Fibroblast of villous mesenchyme (primary cell): Measurements from ENCODE around the gene MOSMO. TPM values are rescaled to one million over a fixed set of nuclear protein-coding genes. Genes with fewer than 3 reads are reported as not detected.
"Not testable (repeated sequence)": the region's sequence is repeated elsewhere in the genome, so short reads cannot be mapped to it uniquely, and the experiment has no call there.

Experiments used
- DNase-seq: peaks from one replicate; pipeline ENCODE4 v3.0.0-alpha.2; 2010; ENCODE audit warnings: low read depth
- H3K4me3 ChIP-seq: 2 replicates; pipeline ENCODE4 v1.5.1; 2011; ENCODE audit warnings: low read depth, mild to moderate bottlenecking, low read length
- total RNA-seq: library from RNA; depleted of rRNA; stranded (reverse); fragments of >200 nt; gene quantifications from 2 replicates; pipeline ENCODE4 v1.2.3, GENCODE V29; 2012
- TF ChIP-seq, protein P1 (sequence below): IDR thresholded peaks from 2 replicates; pipeline ENCODE4 v1.5.1; 2012; ENCODE audit warnings: low read depth, mild to moderate bottlenecking, low read length; ENCODE audit not compliant: insufficient read depth

Gene MOSMO
- total RNA-seq, 1 donor = 19.0 TPM

DNA sequence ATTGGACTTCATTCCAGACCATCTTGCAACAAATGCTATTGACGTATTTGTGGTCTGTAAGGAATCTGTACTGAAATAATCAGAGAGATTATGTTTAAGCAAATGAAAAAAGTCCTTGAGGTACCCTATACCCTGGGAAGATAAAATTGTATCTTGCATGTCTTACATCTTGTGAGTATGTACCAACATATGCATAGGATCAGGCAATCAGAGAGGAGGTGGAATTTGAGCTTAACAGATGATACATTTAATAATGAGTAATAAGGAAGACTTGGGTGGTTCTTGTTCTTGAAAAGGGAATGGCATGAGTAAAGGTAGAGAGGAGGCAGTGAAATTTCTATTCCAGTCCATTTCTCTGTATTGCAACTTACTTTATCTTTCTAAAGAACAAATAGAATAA lies 10.6 kb downstream of the MOSMO start:
- TF ChIP-seq, protein P1, sequence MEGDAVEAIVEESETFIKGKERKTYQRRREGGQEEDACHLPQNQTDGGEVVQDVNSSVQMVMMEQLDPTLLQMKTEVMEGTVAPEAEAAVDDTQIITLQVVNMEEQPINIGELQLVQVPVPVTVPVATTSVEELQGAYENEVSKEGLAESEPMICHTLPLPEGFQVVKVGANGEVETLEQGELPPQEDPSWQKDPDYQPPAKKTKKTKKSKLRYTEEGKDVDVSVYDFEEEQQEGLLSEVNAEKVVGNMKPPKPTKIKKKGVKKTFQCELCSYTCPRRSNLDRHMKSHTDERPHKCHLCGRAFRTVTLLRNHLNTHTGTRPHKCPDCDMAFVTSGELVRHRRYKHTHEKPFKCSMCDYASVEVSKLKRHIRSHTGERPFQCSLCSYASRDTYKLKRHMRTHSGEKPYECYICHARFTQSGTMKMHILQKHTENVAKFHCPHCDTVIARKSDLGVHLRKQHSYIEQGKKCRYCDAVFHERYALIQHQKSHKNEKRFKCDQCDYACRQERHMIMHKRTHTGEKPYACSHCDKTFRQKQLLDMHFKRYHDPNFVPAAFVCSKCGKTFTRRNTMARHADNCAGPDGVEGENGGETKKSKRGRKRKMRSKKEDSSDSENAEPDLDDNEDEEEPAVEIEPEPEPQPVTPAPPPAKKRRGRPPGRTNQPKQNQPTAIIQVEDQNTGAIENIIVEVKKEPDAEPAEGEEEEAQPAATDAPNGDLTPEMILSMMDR = no peak
- no peak overlapping the region for H3K4me3 ChIP-seq
- DNase-seq = peak; percentile 64

DNA sequence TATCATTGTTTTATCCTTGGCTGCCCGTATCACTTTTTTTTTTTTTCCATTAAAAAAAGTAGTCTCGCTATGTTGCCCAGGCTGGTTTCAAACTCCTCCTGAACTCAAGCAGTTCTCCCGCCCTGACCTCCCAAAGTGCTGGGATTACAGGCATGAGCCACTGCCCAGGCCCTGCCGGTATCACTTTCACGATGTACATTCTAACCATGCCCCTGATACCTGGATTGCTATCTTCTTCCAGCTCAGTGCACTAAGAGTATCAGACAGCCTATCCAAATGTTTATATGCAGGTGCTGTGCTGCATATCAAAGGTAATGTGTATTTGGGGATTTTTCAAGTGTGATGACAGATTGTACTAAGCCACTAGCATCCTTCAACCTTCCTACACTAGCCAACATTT lies 14.2 kb downstream of the MOSMO start:
- H3K4me3 ChIP-seq = no peak overlapping the region
- TF ChIP-seq, protein P1 = no peak
- no peak for DNase-seq

DNA sequence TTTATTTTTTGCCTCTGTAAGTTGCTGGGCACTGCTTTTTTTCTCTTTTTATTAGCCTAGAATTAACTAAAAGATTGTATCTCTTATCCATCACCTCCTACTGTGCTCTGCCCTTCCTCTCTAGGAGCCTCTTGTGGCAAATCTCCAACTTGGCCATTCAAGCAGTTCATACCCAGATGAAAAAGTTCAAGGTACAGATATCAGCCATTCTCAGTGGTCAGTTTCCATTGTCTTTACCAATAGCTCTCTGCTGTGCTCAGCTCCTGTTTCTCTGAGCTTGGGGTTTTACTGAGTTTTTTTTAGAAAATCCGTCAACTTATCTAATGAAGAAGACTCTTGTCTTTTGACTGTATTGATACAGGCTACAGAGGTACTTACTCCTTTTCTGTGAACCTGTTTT lies 15.6 kb downstream of the MOSMO start:
- TF ChIP-seq, protein P1 = no peak
- DNase-seq = no peak
- H3K4me3 ChIP-seq = no peak overlapping the region

DNA sequence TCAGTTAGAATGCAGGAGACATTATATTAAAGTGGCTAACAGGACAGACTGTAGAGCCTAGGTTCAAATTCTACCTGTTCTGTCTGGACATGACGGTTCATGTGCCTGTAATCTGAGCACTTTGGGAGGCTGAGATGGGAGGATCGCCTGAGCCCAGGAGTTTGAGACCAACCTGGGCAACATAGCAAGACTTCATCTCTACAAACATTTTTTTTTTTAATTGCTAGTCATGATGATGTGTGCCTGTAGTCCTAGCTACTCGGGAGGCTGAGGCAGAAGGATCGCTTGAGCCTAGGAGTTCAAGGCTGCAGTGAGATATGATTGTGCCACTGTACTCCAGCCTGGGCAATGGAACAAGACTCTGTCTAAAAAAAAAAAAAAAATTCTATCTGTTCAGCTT lies 16.9 kb downstream of the MOSMO start:
- not testable (repeated sequence) for DNase-seq, H3K4me3 ChIP-seq

DNA sequence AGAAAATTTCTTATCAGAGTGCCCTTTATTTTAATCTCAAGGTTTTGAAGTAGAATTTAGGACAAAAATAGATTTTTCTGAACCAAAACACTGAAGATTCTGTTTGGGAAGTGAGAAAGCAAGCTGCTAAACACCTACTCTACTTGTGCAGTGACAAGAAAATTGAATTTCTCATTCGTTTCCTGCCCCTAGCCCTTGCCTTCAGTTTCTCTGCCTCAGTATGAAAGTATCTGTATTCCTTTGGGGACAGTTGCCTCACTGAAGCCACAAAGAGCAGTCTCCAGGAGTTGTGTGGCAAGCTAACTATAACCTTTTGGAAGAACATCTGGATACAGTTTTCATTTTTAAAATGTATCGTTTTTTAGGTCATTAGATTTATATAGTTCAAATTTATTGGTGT lies 19.7 kb downstream of the MOSMO start:
- H3K4me3 ChIP-seq = no peak overlapping the region
- TF ChIP-seq, protein P1 = no peak
- DNase-seq = no peak

DNA sequence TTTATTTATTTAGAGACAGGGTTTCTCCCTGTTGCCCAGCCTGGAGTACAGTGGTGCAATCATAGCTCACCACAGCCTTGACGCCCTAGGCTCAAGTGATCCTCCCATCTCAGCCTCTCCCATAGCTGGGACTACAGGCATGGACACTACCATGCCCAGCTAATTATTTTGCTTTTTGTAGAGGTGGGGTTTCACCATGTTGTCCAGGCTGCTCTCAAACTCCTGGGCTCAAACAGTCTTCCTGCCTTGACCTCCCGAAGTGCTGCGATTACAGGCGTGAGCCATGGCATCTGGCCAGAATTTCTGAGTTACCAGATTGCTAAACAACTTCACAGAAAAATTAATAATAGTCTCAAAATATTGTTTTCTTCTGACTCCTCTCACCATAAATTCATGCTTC lies 21.7 kb downstream of the MOSMO start:
- TF ChIP-seq, protein P1 = no peak
- no peak for DNase-seq
- no peak overlapping the region for H3K4me3 ChIP-seq

DNA sequence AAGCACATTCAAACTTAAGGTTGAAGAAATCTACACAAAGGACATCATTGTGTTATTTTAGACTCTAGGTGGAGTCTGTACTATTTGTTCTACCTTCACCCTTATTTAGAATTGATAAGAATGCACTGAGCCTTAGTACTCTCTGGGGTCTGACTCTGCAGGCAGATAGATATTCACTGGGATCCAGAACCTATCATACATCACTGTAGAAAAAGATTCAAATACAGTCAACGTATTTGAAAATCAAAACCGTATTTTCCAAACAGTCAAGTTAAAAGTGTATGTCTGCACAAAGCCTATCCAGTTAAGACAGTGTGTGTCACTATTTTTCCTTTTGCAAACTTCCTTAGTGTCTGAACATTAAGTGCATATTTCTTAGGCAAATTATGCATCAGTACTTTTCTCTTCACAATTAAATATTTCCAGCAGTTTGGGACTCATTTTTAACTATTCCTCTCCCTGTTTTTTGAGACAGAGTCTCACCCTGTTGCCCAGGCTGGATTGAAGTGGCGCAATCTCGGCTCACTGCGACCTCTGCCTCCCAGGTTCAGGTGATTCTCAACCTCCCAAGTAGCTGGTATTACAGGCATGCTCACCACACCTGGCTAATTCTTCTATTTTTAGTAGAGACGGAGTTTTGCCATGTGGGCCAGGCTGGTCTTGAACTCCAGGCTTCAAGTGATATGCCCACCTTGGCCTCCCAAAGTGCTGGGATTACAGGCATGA lies 22.3 kb downstream of the MOSMO start:
- H3K4me3 ChIP-seq = no peak overlapping the region
- DNase-seq = no peak
- TF ChIP-seq, protein P1 = no peak
